ENCODE data around the gene ZNF777. TPM values are rescaled to one million over a fixed set of nuclear protein-coding genes. Genes with fewer than 3 reads are reported as not detected.

ZNF777 gene
- total RNA-seq (2013), result 3.0 TPM
- polyA plus RNA-seq (1 to 10 TPM in 1 of 3 donors, under 1 TPM in 2; 0.13 to 2.0 (median 0.25) TPM), polyA minus RNA-seq (4.4 and 8.5 TPM in 2 replicates), total RNA-seq (0.63 to 3.5 (median 1.2) reads per million in 11 experiments)

- Histone ChIP-seq H3K9ac (ENCODE audit: insufficient read depth, low read length, poor library complexity, severe bottlenecking) (peak within 1 kb of the TSS; percentile 62), H4K20me1 (ENCODE audit: insufficient read depth, low read length) (peaks cover 24% of the 10 kb centered on the region), H3K27me3 (ENCODE audit: control insufficient read depth in 2 of 2, insufficient read depth in 2 of 2, low read length in 2 of 2) (peaks cover 8 to 45% of the 10 kb centered on the region in 2 donors), H3K4me2 (replicated peaks; ENCODE audit: extremely low read depth, low read length, poor library complexity, severe bottlenecking) (peak within 1 kb of the TSS; percentile 95), H3K4me3 (replicated peaks in 1 of 3; ENCODE audit: low read depth in 2 of 3, low read length in 3 of 3) (peak within 1 kb of the TSS; percentile 46 to 86 (median 55)), H2AFZ (ENCODE audit: insufficient read depth, low read depth, low read length, poor library complexity, severe bottlenecking) (peak within 1 kb of the TSS; percentile 99), H3K9me3 (replicated peaks in 1 of 2; ENCODE audit: control insufficient read depth in 1 of 2, insufficient read depth in 1 of 2, low read length in 2 of 2) (peaks cover 0 to 5% of the 10 kb centered on the region in 2 donors), H3K27ac (ENCODE audit: low read depth in 1 of 2, low read length in 2 of 2) (no peak within 1 kb of the TSS), H3K36me3 (replicated peaks in 1 of 2; ENCODE audit: control insufficient read depth in 1 of 2, insufficient read depth in 2 of 2, low read length in 2 of 2) (peaks cover 2 to 11% of the 10 kb centered on the region in 2 donors), H3K4me1 (ENCODE audit: control insufficient read depth in 1 of 2, insufficient read depth in 2 of 2, low read length in 2 of 2) (peaks cover 13 to 25% of the 10 kb centered on the region in 2 donors), H3K79me2 (ENCODE audit: insufficient read depth, low read length) (peaks cover 5% of the 10 kb centered on the region)
- intact Hi-C loops (cut with micrococcal nuclease), result no loop called here
- peaks cover 5 to 10% of the 10 kb centered on the region in 2 donors for H3K36me3 Mint-ChIP-seq
- peak within 1 kb of the TSS; percentile 84 to 93 for H3K4me3 Mint-ChIP-seq
- peak; percentile 64 to 73 (median 64) for DNase-seq
- under 1% methylated on average over 62 of the region's 64 CpGs for WGBS (ENCODE audit: insufficient coverage)
- peak within 1 kb of the TSS in 1 of 7 donors; percentile 46 for H3K27ac Mint-ChIP-seq
- peak; percentile 40 for TF ChIP-seq CTCF (IDR thresholded peaks at IDR 0.05)
- H3K9me3 Mint-ChIP-seq, result peaks cover 0 to 7% (median 0%) of the 10 kb centered on the region in 7 donors
- peaks cover 25% of the 10 kb centered on the region for H3K4me1 Mint-ChIP-seq
- H3K27me3 Mint-ChIP-seq (ENCODE audit: low read depth in 3 of 3), result peaks cover 24 to 40% (median 27%) of the 10 kb centered on the region in 3 donors
Measured at GRCh38 chr7:149460493-149461277, at the start of gene ZNF777. Gene ZNF777 (minus strand): TSS chr7:149461062. CDS start chr7:149456022, 5,040 bp downstream.

GRCh38 chr7:149510248-149510647 lies 49.4 kb upstream of the ZNF777 start:
- TF ChIP-seq CTCF (IDR thresholded peaks at IDR 0.05), result no peak
- peaks cover 0 to 3% (median 2%) of the 10 kb centered on the region in 3 donors for H3K27me3 Mint-ChIP-seq (ENCODE audit: low read depth in 3 of 3)
- H3K9me3 Mint-ChIP-seq, result peaks cover 37 to 63% (median 56%) of the 10 kb centered on the region in 7 donors
- H3K79me2 ChIP-seq (ENCODE audit: insufficient read depth, low read length), result no peaks in the 10 kb centered on the region
- H3K4me2 ChIP-seq (replicated peaks; ENCODE audit: extremely low read depth, low read length, poor library complexity, severe bottlenecking), result no peak overlapping the region
- H2AFZ ChIP-seq (ENCODE audit: insufficient read depth, low read depth, low read length, poor library complexity, severe bottlenecking), result no peak overlapping the region
- H3K27ac Mint-ChIP-seq, result no peak overlapping the region
- no peaks in the 10 kb centered on the region for H3K36me3 ChIP-seq (replicated peaks in 1 of 2; ENCODE audit: control insufficient read depth in 1 of 2, insufficient read depth in 2 of 2, low read length in 2 of 2)
- no peaks in the 10 kb centered on the region for H3K27me3 ChIP-seq (ENCODE audit: control insufficient read depth in 2 of 2, insufficient read depth in 2 of 2, low read length in 2 of 2)
- H3K9me3 ChIP-seq (replicated peaks in 1 of 2; ENCODE audit: control insufficient read depth in 1 of 2, insufficient read depth in 1 of 2, low read length in 2 of 2), result peaks cover 31 to 58% of the 10 kb centered on the region in 2 donors
- intact Hi-C loops (cut with micrococcal nuclease), result no loop called here
- H3K4me1 ChIP-seq (ENCODE audit: control insufficient read depth in 1 of 2, insufficient read depth in 2 of 2, low read length in 2 of 2), result no peaks in the 10 kb centered on the region
- H3K4me3 ChIP-seq (replicated peaks in 1 of 3; ENCODE audit: low read depth in 2 of 3, low read length in 3 of 3), result no peak overlapping the region
- no peaks in the 10 kb centered on the region for H3K36me3 Mint-ChIP-seq
- DNase-seq, result no peak
- no peaks in the 10 kb centered on the region for H3K4me1 Mint-ChIP-seq
- no peaks in the 10 kb centered on the region for H4K20me1 ChIP-seq (ENCODE audit: insufficient read depth, low read length)
- H3K9ac ChIP-seq (ENCODE audit: insufficient read depth, low read length, poor library complexity, severe bottlenecking), result no peak overlapping the region
- no peak overlapping the region for H3K27ac ChIP-seq (ENCODE audit: low read depth in 1 of 2, low read length in 2 of 2)
- no peak overlapping the region for H3K4me3 Mint-ChIP-seq
